Lower leg skin (tissue), 3 donors: Measurements from ENCODE around the gene ATXN3L.

Experiments
- POLR2A ChIP-seq, 2 donors: fragments of 450-650 bp; IDR thresholded peaks; one replicate each; pipeline ENCODE4 v1.6.1; 2016 to 2017; ENCODE audit warnings: antibody characterized with exemption in 2 of 2, mild to moderate bottlenecking in 1 of 2, moderate library complexity in 1 of 2
- TF ChIP-seq, protein P1 (sequence below), 3 donors: fragments of 450-650 bp; IDR thresholded peaks; one replicate each; pipeline ENCODE4 v1.5.1; 2016; ENCODE audit warnings: antibody characterized with exemption in 3 of 3, mild to moderate bottlenecking in 3 of 3, moderate library complexity in 2 of 3

DNA sequence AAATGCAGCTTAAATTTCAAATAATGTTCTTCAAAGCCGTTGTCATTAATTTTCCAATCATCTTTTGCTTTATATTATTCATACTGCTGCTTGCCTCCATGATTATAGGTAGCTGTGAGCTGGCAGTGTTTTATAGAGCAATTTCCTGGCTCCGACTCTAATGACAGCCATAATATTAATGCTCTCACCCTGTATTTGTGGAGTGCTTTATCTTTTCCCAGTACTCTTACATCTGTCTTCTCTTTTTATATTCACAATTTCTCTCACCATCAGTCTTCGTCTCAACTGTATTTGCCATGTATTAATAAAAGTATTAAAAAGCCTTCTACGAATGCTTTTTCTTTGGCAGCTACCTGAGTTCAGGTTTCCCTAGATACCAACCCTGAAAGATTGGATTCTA, 21.0 kb downstream of the ATXN3L start:
- TF ChIP-seq, protein P1, sequence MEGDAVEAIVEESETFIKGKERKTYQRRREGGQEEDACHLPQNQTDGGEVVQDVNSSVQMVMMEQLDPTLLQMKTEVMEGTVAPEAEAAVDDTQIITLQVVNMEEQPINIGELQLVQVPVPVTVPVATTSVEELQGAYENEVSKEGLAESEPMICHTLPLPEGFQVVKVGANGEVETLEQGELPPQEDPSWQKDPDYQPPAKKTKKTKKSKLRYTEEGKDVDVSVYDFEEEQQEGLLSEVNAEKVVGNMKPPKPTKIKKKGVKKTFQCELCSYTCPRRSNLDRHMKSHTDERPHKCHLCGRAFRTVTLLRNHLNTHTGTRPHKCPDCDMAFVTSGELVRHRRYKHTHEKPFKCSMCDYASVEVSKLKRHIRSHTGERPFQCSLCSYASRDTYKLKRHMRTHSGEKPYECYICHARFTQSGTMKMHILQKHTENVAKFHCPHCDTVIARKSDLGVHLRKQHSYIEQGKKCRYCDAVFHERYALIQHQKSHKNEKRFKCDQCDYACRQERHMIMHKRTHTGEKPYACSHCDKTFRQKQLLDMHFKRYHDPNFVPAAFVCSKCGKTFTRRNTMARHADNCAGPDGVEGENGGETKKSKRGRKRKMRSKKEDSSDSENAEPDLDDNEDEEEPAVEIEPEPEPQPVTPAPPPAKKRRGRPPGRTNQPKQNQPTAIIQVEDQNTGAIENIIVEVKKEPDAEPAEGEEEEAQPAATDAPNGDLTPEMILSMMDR (IDR thresholded peaks at IDR 0.05), result no peak
- no peak for TF ChIP-seq POLR2A (IDR thresholded peaks at IDR 0.05)
